ENCODE data around the gene LRRC10.
A peak's percentile ranks its signal among the peaks of the same experiment; 100 is the strongest.
"Not testable (repeated sequence)": the region's sequence is repeated elsewhere in the genome, so short reads cannot be mapped to it uniquely, and the experiment has no call there.

The LRRC10 gene

GRCh38 chr12:69619050-69619449 lies 8.3 kb upstream of the LRRC10 start:
- no peak for DNase-seq (ENCODE audit: low read depth)

GRCh38 chr12:69616025-69616424 lies 5.3 kb upstream of the LRRC10 start:
- no peak for DNase-seq (ENCODE audit: low read depth)

- DNase-seq (ENCODE audit: low read depth) = no peak
Observed at GRCh38 chr12:69613351-69613750, 2.6 kb upstream of the LRRC10 start.

- no peak for DNase-seq (ENCODE audit: low read depth)
Observed at GRCh38 chr12:69610126-69610525, 581 bp downstream of the LRRC10 start.

GRCh38 chr12:69608114-69608513 lies 2.6 kb downstream of the LRRC10 start:
- DNase-seq (ENCODE audit: low read depth) = no peak

DNA sequence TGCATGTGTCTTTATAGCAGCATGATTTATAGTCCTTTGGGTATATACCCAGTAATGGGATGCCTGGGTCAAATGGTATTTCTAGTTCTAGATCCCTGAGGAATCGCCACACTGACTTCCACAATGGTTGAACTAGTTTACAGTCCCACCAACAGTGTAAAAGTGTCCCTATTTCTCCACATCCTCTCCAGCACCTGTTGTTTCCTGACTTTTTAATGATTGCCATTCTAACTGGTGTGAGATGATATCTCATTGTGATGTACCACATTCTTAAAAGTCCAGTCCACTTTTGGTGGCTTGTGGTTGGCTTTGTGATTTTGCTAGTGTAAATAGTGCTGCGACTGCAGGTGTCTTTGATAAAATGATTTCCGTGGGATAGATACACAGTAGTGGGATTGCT lies 6.4 kb downstream of the LRRC10 start:
- DNase-seq (ENCODE audit: low read depth) = not testable (repeated sequence)

GRCh38 chr12:69603556-69603955 lies 7.2 kb downstream of the LRRC10 start:
- DNase-seq (ENCODE audit: low read depth) = not testable (repeated sequence)

GRCh38 chr12:69602954-69603353 lies 7.8 kb downstream of the LRRC10 start:
- no peak for DNase-seq (ENCODE audit: low read depth)

DNA sequence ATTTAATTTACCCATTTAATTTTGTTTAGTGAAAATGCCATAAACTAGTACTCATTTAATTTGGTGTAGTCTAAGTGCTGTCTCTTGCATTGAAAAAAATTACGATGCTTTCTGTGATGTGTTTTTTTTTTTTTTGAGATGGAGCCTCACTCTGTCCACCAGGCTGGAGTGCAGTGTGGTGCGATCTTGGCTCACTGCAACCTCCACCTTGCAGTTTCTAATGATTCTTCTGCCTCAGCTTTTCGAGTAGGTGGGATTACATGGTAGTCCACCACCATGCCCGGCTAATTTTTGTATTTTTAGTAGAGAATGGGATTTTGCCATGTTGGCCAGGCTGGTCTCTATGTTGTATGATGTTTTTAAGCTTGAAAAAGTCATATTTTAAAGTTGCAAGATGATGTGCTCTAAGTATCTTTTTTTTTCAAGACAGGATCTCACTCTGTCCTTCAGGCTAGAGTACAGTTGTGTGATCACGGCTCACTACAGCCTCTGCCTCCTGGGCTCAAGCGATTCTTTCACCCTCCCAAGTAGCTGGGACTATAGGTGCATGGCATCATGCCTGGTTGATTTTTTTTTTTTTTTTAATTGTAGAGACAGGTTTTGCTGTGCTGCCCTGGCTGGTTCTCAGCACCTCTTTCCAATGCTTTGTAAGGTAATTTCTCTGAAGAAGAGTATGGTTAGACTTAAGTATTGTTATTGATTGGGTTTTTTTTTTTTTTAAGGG lies 8.6 kb downstream of the LRRC10 start:
- no peak for DNase-seq (ENCODE audit: low read depth)

DNA sequence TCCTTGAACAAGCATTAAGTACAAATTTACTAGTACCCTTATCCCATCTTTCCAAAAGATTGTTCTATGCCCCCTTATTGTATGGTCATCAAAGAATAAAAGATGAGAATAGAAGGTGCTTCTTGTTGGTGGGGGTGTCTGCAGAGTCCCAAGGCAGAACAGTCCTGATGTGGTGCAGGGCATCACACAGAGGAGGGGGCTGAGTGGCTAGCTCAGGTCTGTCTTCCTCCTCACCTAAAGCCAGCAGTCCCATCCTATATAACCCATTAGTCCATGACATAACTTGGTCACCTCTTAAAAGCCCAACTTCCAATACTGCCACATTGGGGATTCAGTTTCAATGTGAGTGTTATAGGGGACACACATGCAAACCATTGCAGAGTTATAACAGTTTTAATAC lies 9.9 kb downstream of the LRRC10 start:
- no peak for DNase-seq (ENCODE audit: low read depth)

- no peak for DNase-seq (ENCODE audit: low read depth)
Observed at GRCh38 chr12:69598174-69598753, 12.4 kb downstream of the LRRC10 start.

DNA sequence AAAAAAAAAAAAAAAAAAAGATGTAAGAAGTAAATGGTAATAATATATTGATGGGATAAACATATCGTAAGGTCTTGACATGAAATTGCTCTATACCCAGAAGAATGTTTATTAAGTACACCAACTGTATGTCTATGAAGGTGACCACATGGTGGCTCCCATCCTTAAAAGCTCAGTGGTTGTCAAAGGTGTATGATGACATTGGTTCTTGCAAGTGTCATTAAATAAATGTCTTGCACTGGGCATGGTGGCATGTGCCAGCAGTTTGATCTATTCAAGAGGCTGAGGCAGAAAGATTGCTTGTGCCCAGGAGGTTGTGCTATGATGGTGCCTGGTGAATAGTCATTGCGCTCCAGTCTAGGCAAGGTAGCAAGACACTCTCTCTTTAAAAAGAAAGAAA lies 15.0 kb downstream of the LRRC10 start:
- no peak for DNase-seq (ENCODE audit: low read depth)

DNA sequence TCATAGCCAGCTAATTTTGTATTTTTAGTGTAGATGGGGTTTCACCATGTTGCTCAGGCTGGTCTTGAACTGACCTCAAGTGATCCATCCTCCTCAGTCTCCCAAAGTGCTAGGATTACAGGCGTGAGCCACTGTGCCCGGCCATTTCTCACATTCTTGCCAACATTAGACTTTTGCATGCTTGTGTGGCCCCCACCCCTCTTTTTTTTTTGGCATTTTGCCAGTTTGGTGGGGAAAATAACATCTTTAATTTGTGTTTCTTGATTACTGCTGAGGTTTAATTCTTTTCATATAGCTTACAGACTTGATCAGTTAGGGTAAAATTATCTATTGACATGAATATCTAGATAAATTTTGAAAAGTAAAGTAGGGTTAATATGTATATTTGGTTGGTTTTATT lies 21.6 kb downstream of the LRRC10 start:
- no peak for DNase-seq (ENCODE audit: low read depth)

GRCh38 chr12:69588527-69588926 lies 22.2 kb downstream of the LRRC10 start:
- no peak for DNase-seq (ENCODE audit: low read depth)

GRCh38 chr12:69585189-69586062 lies 25.3 kb downstream of the LRRC10 start, which contains the start of gene CCT2:
Gene CCT2, plus strand, starts transcription at chr12:69585459. Its CDS starts 63 bp downstream, at chr12:69585522.
- peak; percentile 94 for DNase-seq (ENCODE audit: low read depth)

- no peak for DNase-seq (ENCODE audit: low read depth)
Observed at GRCh38 chr12:69583203-69583602, 27.5 kb downstream of the LRRC10 start.

DNA sequence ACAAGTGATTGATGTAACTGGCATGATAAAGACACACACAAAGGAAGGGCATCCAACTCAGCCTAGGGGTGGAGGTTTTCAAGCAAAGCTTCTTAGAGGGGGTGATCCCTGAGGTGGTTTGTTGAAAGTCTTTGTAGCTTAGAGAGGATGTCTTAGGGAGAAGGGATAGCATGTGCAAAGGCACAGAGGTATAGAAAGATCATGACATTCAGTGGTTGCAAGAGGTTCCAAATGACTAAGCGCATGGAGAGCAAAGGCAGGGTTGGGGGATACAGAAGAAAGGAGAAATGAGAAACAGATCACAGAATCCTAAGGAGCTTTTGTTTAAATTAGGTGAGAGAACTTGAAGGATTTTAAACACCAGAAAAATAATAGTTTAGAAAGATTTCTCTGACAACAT lies 30.6 kb downstream of the LRRC10 start:
- no peak for DNase-seq (ENCODE audit: low read depth)

DNA sequence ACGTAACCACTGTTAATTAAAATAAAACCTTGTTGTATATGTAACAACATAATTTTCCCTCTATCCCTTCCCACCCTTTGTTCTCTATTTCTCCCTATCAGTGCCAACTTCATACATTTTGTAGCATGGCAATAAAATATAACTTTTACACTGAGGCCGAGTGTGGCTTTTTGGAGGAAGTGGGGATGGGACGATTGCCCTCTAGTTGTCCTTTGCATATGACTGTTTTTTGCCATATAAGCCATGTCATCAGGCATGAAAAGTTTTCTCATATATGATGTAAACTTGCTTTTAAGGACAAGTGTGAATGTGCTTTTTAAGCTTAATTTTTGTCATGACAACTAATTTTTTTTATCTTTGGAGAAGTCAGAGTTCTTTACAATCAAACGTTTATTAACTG lies 31.7 kb downstream of the LRRC10 start:
- DNase-seq (ENCODE audit: low read depth) = no peak

DNA sequence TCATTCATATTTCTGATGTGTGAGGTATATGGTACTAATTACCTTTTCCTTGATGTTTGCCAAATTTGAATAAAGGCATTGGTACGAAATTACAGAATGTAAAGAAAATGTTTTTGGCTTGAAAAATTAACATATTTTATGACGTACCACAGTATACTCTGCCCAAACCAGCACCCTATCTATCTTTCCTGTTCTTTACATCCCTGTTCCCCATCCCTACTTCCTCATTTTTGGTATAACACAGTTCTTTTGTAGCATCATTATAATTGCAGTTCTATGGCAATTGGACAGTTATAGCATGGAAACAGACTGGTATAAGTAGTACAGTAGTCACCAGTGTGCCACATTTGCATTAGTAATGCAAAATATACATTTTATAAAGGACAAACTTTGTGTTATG lies 32.4 kb downstream of the LRRC10 start:
- no peak for DNase-seq (ENCODE audit: low read depth)

DNA sequence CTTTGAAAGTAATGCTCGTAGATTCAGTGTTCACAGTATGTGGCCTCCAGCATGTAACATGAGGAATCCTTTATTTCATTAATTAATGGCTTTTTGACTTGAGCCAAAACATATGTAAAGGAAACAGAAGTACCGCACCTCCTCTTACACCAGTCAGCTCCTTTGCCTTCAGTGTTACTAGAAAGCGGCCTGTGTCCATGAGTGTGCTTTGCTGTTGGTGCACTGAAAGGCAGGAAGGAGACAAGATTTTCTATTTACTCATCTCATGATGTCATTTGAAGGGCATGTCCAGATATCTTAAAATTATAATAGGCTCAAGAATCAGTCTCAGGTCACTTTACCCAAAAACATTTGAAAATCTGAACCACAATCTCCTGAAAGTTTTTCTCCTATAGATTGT lies 35.4 kb downstream of the LRRC10 start:
- DNase-seq (ENCODE audit: low read depth) = no peak

DNA sequence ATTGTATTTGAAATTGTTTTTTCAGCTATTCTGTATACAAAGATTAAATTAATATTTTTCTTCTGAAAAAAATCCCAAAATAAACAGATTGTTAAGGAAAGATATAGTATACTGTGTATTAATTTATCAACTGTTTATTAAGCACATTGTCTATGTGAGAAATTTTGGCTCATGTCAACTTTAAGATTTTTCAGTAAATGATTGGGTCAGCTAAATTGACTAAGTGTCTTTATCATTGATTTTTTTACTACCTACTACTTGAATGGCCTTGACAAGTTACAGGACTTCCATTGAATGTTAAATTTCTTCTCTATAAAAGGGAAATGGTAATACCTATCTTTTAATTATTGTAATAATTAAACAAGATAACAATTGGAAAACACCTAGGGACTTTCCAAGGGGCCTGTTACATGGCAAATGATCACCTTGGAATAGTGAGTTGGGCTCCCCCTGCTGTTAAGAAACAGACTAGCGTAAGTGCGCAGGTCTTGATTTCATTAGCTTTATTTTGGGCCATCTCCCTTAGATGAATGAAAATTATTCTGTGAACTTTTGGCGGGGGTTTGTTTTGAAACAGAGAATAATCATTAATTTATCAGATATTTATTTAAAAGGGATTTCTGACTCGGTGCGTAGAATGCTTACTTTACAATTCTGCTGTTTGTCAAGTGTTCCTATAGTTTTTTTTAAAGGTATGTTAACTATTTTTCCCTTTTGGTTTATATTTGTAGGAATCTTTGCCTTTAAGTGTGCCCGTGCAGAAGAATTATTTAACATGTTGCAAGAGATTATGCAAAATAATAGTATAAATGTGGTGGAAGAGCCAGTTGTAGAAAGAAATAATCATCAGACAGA lies 39.9 kb downstream of the LRRC10 start:
- peak; percentile 7 for DNase-seq (ENCODE audit: low read depth)

- no peak for DNase-seq (ENCODE audit: low read depth)
Observed at GRCh38 chr12:69570000-69570516, 40.6 kb downstream of the LRRC10 start.
